HG03565 (cell line): Measurements from ENCODE around the gene RBFOX1.

ENCODE experiments used
- ATAC-seq: cut with Tn5 transposase; IDR thresholded peaks from one replicate; pipeline ENCODE4 v1.9.1; 2021; ENCODE audit warnings: mild to moderate bottlenecking, moderate library complexity; ENCODE audit not compliant: unreplicated experiment

RBFOX1 gene

GRCh38 chr16:7408700-7409365 is 76.2 kb downstream of the RBFOX1 start:
- no peak for ATAC-seq

GRCh38 chr16:7419441-7419840 is 86.8 kb downstream of the RBFOX1 start:
- no peak for ATAC-seq

- no peak for ATAC-seq
Observed at GRCh38 chr16:7420079-7420478, 87.4 kb downstream of the RBFOX1 start.

- no peak for ATAC-seq
Observed at GRCh38 chr16:7420843-7421242, 88.2 kb downstream of the RBFOX1 start.

- ATAC-seq: no peak
Observed at GRCh38 chr16:7421578-7421977, 88.9 kb downstream of the RBFOX1 start.

GRCh38 chr16:7422036-7422888 is 89.6 kb downstream of the RBFOX1 start:
- ATAC-seq: no peak

GRCh38 chr16:7423434-7424044 is 90.9 kb downstream of the RBFOX1 start:
- no peak for ATAC-seq

GRCh38 chr16:7426161-7426560 is 93.5 kb downstream of the RBFOX1 start:
- ATAC-seq: no peak

- ATAC-seq: no peak
Observed at GRCh38 chr16:7431723-7432122, 99.1 kb downstream of the RBFOX1 start.

GRCh38 chr16:7436306-7436705 is 103.7 kb downstream of the RBFOX1 start:
- ATAC-seq: no peak

GRCh38 chr16:7437135-7437804 is 104.6 kb downstream of the RBFOX1 start:
- ATAC-seq: no peak

GRCh38 chr16:7437843-7438242 is 105.2 kb downstream of the RBFOX1 start:
- no peak for ATAC-seq

- no peak for ATAC-seq
Observed at GRCh38 chr16:7438601-7439000, 106.0 kb downstream of the RBFOX1 start.

GRCh38 chr16:7439518-7439917 is 106.9 kb downstream of the RBFOX1 start:
- ATAC-seq: no peak

- ATAC-seq: no peak
Observed at GRCh38 chr16:7440886-7441400, 108.3 kb downstream of the RBFOX1 start.

GRCh38 chr16:7442050-7442449 is 109.4 kb downstream of the RBFOX1 start:
- ATAC-seq: no peak

GRCh38 chr16:7443142-7443541 is 110.5 kb downstream of the RBFOX1 start:
- ATAC-seq: no peak

GRCh38 chr16:7443648-7444365 is 111.2 kb downstream of the RBFOX1 start:
- no peak for ATAC-seq

GRCh38 chr16:7449306-7449705 is 116.7 kb downstream of the RBFOX1 start:
- no peak for ATAC-seq

- no peak for ATAC-seq
Observed at GRCh38 chr16:7449808-7450207, 117.2 kb downstream of the RBFOX1 start.
